Inferior parietal cortex (tissue), 1 donor: ENCODE data around the gene PPP1R16B.
"Not testable (repeated sequence)": the region's sequence is repeated elsewhere in the genome, so short reads cannot be mapped to it uniquely, and the experiment has no call there.

Experiments
- DNase-seq: peaks from one replicate; pipeline ENCODE4 v3.0.0-alpha.2; 2016; ENCODE audit errors: extremely low spot score

PPP1R16B gene

DNA sequence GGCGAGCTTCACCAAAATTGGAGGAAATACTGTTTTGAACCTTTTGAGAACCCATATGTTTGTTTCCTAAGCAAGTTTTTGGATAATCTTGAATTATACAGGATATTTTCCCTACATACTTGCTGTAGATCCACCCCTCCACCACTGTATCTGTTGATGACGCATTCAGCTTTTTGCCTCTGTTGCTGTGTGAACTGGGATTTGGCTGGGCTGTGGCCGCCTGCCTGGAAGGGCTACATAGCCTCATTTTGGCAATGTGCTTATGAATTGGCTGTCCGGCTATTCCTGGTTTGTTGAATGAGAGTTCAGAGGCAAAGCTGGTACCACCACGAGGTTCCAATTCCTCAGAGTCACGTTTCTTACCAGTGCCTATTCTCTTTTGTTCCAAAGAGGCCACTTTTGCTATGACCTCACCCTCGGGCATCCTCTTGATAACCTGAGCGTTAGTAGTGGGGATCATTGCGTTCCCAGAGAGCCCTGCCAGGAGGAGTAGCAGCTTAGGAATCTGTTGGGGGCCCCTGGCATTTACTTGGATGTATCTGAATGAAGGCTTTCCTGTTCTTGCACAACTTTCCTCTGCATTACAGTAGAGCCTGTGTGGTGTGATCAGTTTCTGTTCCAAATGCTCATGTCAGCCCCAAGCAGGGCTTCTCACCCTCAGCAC is 127.1 kb downstream of the PPP1R16B start:
- DNase-seq = no peak

DNA sequence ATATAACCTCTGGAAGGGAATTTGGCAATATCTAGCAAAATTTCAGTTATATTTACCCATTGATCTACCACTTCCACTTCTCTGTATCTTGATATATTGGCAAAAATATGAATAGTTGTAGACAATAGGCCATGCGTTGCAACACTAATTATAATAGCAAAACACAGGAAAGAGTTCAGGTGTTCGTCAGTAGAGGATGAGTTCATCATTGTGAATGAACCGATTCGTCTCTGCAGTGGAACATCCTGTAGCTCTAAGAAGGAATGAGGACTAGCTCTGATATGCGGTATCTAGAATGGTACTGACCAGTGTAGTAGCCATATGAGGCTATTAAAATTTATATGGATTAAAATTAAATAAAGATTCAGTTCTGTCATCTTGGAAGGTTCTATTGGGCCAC is 129.0 kb downstream of the PPP1R16B start:
- DNase-seq = no peak

- DNase-seq = no peak
Measured at GRCh38 chr20:38935285-38935684, 129.8 kb downstream of the PPP1R16B start.

DNA sequence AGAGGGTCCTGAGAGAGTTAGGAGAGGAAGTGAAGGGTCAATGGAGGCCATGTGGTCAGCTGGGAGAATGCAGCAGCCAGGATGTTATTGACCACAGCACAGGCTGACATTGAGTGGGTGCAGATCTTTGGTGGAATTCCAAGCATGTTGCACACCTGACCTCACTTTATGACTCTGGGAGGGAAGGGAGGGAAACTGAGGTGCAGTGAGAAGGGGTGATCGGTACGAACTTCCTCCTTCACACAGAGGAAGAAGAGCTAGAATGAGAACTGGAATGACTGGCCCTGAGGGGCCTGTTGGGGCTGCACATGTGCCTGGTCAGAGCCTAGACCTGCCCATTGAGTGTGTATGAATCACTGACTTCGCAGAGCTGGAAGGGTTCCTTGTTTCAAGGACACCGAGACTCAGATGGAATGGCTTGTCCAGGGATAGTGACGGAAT is 130.5 kb downstream of the PPP1R16B start:
- no peak for DNase-seq

GRCh38 chr20:38937000-38937399 is 131.5 kb downstream of the PPP1R16B start:
- no peak for DNase-seq

DNA sequence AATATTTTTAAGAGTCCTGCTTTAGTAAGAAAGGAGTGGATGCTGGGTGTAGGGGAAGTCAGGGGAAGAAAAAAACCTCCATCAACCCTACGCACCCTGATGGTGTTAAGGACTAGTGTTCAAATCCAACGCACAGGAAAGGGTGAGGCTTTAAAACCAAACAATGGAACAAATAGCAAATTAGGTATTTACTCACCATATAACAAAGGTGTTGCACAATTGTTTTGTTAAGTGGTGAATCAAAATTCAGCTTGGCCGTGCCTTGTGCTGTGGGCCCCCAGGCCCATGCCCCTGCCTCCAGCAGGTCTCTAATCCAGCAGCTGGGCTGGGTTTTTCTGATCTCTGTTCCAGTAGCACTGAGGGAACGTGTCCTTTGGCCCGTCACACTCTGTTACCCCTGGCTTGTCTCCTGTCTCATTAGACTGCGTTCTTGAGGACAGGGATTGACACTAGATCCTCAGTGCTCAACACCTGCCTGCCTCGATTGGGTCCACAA is 132.5 kb downstream of the PPP1R16B start:
- no peak for DNase-seq

- DNase-seq = no peak
Measured at GRCh38 chr20:38939686-38940085, 134.2 kb downstream of the PPP1R16B start.

DNA sequence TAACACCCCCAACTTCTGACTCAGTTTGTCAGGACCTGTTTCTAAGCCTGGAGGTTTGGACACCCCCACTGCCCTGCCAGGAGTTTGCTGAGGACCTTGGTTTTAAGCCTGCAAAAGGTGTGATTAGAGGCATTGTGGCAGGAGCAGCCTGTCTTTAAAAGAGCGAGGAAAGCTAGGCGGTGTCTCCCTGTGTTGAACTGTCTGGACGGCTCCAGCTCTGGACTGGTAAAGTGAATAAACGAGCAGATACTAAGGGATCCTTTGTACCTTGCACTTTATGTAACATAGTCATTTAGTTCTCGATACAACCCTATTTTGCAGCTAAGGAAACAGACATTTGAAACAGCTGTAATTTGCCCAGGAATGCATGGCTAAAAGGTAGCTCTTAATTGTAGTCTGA is 135.1 kb downstream of the PPP1R16B start:
- no peak for DNase-seq

DNA sequence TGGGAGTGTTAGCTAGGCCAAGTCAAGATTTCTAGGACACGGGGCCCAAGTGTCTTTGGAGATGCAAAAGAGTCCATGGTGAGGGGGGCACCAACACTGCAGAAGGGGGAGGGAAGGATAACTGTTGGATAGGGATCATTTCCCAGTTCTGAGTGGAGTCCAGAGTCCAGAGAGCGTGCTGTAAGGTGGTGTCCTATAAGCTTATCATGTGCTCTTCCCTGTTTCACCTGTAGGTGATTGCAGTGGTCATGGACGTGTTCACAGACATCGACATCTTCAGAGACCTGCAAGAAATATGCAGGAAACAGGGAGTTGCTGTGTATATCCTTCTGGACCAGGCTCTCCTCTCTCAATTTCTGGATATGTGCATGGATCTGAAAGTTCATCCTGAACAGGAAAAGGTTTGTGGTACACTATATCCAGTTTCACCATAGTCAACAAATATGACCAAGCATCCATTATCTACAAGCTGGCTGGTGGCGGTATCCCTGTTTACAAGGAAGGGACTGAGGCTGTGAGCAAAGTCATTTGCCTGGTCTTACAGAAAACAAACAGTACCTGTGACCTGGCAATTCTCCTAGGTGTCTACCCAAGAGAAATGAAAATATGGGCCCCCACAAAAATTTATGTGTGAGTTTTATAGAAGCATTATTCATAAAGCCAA is 136.4 kb downstream of the PPP1R16B start:
- no peak for DNase-seq

DNA sequence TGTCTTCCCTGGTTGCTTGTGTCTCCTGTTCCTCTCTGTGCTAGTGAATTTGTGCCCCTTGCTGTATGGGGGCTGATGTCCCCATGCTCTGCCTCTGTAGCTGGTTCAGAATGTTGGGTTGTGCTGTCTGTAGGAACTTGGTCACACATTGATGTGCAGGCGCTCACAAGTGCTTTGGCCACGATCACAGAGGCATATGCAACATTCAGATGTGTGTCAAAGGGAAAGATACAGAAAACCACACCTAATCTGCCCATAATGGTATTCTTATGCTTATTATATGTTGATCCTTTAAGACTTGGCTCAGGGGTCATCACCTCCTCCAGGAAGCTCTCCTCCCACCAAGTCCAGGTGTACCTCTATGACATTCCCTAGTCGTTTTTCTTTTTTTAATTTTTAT is 139.5 kb downstream of the PPP1R16B start:
- DNase-seq = no peak

- no peak for DNase-seq
Measured at GRCh38 chr20:38946836-38947235, 141.3 kb downstream of the PPP1R16B start.

GRCh38 chr20:38947931-38948362 is 142.4 kb downstream of the PPP1R16B start:
- DNase-seq = no peak

GRCh38 chr20:38950254-38950653 is 144.8 kb downstream of the PPP1R16B start:
- DNase-seq = no peak

- DNase-seq = no peak
Measured at GRCh38 chr20:38951611-38952010, 146.1 kb downstream of the PPP1R16B start.

DNA sequence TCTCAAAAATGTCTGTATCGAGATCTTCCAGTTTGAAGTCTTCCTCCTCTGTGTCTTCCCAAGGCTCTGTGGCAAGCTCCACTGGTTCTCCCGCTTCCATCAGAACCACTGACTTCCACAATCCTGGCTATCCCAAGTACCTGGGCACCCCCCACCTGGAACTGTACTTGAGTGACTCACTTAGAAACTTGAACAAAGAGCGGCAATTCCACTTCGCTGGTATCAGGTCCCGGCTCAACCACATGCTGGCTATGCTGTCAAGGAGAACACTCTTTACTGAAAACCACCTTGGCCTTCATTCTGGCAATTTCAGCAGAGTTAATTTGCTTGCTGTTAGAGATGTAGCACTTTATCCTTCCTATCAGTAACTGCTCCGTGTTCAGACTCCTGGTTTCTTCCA is 146.7 kb downstream of the PPP1R16B start:
- DNase-seq = no peak

GRCh38 chr20:38953630-38954340 is 148.3 kb downstream of the PPP1R16B start:
- no peak for DNase-seq

DNA sequence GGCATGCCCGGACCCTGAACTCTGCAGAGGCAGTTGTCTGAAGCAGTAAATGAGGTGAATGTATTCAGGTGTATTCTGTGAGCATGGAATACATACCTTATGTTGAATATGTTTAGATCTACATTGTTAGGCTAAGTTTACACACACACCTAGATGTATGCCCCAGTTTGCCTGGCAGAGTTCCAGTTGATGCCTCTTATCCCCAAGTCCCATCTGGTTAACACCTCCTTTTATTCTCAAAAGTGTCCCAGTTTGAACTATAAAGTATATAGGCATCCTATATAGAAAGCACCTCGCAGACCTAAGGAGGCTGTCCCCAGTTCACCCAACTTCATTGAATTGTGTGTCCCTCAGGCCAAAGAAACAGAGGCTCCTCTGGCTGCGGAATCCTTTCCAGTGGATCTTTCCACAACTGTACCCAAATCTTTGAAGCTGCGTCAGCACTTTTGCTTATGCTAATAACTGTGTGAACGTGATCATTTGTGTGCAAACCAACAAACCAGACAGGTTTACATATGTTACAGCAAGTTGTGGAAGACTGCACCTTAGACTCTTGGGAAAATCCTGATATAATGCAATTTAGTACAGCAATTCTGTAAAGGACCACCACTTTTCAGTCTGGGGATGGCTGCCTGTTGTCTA is 151.9 kb downstream of the PPP1R16B start:
- no peak for DNase-seq

GRCh38 chr20:38957915-38958485 is 152.5 kb downstream of the PPP1R16B start:
- DNase-seq = no peak

DNA sequence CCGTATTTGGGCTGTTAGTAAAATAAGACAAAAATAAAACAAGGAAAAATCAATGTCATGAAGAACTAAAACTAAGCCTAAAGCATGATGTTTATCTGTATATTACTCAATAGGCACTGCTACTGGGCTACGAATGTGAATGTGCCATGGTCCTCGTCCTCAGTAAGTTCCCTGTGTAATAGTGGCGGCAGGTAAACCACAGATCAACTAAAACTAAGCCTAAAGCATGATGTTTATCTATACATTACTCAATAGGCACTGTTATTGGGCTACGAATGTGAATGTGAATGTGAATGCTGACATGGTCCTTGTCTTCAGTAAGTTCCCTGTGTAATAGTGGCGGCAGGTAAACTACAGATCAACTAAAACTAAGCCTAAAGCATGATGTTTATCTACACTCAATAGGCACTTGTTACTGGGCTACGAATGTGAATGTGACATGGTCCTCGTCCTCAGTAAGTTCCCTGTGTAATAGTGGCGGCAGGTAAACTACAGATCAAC is 154.7 kb downstream of the PPP1R16B start:
- DNase-seq = not testable (repeated sequence)

DNA sequence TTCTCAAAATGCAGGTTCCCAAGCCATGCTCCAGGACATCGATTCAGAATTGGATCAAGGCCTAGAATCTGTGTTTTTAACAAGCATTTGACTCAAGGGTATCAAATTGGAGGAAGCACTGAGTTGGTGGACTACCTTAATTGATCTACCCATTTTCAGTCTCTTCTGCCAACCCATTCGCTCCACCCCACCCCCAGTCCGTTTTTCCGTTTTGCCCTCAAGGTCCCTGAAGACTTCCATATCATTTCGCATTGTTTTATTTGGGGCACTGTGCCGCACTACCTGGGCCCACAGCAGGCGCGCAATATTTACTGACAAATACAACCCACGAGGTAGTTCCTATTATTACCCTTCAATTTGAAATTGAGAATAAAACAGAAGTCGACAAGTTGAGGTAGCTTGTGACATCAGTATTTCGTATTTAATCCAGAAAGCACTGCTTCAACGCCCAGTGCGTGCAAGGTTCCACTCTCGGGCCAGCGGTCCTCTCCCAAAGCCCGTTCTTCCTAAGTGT is 156.1 kb downstream of the PPP1R16B start:
- no peak for DNase-seq
